HUES6 (cell line): Measurements from ENCODE around the gene FAM50A.
"Not testable (repeated sequence)": the region's sequence is repeated elsewhere in the genome, so short reads cannot be mapped to it uniquely, and the experiment has no call there.

Source experiments
- H3K27ac ChIP-seq: 2 replicates; pipeline ENCODE4 v1.7.0; 2013; ENCODE audit warnings: low read depth, mild to moderate bottlenecking, low read length, inconsistent platforms
- H3K27me3 ChIP-seq: 2 replicates; pipeline ENCODE4 v1.6.1; 2013; ENCODE audit warnings: low read length; ENCODE audit not compliant: control insufficient read depth, insufficient read depth
- H3K36me3 ChIP-seq: 2 replicates; pipeline ENCODE4 v1.6.1; 2013; ENCODE audit warnings: low read length; ENCODE audit not compliant: control insufficient read depth, insufficient read depth
- H3K4me1 ChIP-seq: 2 replicates; pipeline ENCODE4 v1.6.1; 2013; ENCODE audit warnings: low read length; ENCODE audit not compliant: control insufficient read depth, insufficient read depth
- H3K4me3 ChIP-seq: 2 replicates; pipeline ENCODE4 v1.5.1; 2013; ENCODE audit warnings: low read depth, low read length
- H3K9ac ChIP-seq: one replicate; pipeline ENCODE4 v1.6.1; 2013; ENCODE audit warnings: mild to moderate bottlenecking, low read length
- H3K9me3 ChIP-seq: 2 replicates; pipeline ENCODE4 v1.6.1; 2013; ENCODE audit warnings: low read depth, low read length; ENCODE audit not compliant: control insufficient read depth, insufficient read depth

The FAM50A gene

GRCh38 chrX:154443992-154444754, at the start of gene FAM50A:
FAM50A (plus strand) TSS chrX:154444141; CDS start chrX:154444236, 95 bp downstream.
- H3K9me3 ChIP-seq = peaks cover 34% of the 10 kb centered on the region; the same call in 1 of the 2 replicates
- peaks cover 8% of the 10 kb centered on the region; the same call in 1 of the 2 replicates for H3K4me1 ChIP-seq
- peak within 1 kb of the TSS; percentile 66 for H3K9ac ChIP-seq
- H3K36me3 ChIP-seq = peaks cover 65% of the 10 kb centered on the region
- no peak within 1 kb of the TSS; the same call in 1 of the 2 replicates for H3K27ac ChIP-seq
- H3K27me3 ChIP-seq = no peaks in the 10 kb centered on the region
- peak within 1 kb of the TSS; percentile 72 for H3K4me3 ChIP-seq

- not testable (repeated sequence) for H3K9me3 ChIP-seq, H3K9ac ChIP-seq, H3K4me3 ChIP-seq, H3K27ac ChIP-seq, H3K27me3 ChIP-seq, H3K4me1 ChIP-seq
- H3K36me3 ChIP-seq = peaks cover 26% of the 10 kb centered on the region
Measured at GRCh38 chrX:154396363-154396762, 47.6 kb upstream of the FAM50A start.

- Histone ChIP-seq H3K4me3 (peak overlapping the region; percentile 67), H3K9ac (peak overlapping the region; percentile 99), H3K27ac (peak overlapping the region; percentile 89), H3K9me3 (no peaks in the 10 kb centered on the region; the same call in 1 of the 2 replicates), H3K4me1 (no peaks in the 10 kb centered on the region), H3K27me3 (no peaks in the 10 kb centered on the region), H3K36me3 (peaks cover 27% of the 10 kb centered on the region)
Measured at GRCh38 chrX:154396973-154397887, 46.7 kb upstream of the FAM50A start.

GRCh38 chrX:154397888-154398667, 45.9 kb upstream of the FAM50A start, which contains the start of gene RPL10:
RPL10 (plus strand) TSS chrX:154398377; CDS start chrX:154398520, 143 bp downstream.
- Histone ChIP-seq H3K4me3 (peak within 1 kb of the TSS; percentile 84), H3K27ac (peak within 1 kb of the TSS; percentile 89), H3K9ac (peak within 1 kb of the TSS; percentile 99), H3K9me3 (peaks cover under 1% of the 10 kb centered on the region; the same call in 1 of the 2 replicates), H3K4me1 (no peaks in the 10 kb centered on the region), H3K27me3 (no peaks in the 10 kb centered on the region), H3K36me3 (peaks cover 27% of the 10 kb centered on the region)

- Histone ChIP-seq H3K9me3 (peaks cover 6% of the 10 kb centered on the region; the same call in 1 of the 2 replicates), H3K27ac (peak overlapping the region; percentile 85), H3K27me3 (no peaks in the 10 kb centered on the region), H3K4me3 (peak overlapping the region; percentile 84), H3K9ac (peak overlapping the region; percentile 99), H3K4me1 (no peaks in the 10 kb centered on the region), H3K36me3 (peaks cover 27% of the 10 kb centered on the region)
Measured at GRCh38 chrX:154398668-154399526, 45.0 kb upstream of the FAM50A start.

- Histone ChIP-seq H3K27me3 (no peaks in the 10 kb centered on the region), H3K4me1 (no peaks in the 10 kb centered on the region), H3K36me3 (peaks cover 27% of the 10 kb centered on the region), H3K9ac (peak overlapping the region; percentile 99), H3K4me3 (peak overlapping the region; percentile 84), H3K9me3 (peaks cover 7% of the 10 kb centered on the region; the same call in 1 of the 2 replicates), H3K27ac (no peak overlapping the region)
Measured at GRCh38 chrX:154399527-154400368, 44.2 kb upstream of the FAM50A start.

- H3K4me1 ChIP-seq, H3K27me3 ChIP-seq, H3K27ac ChIP-seq, H3K4me3 ChIP-seq, H3K9ac ChIP-seq, H3K9me3 ChIP-seq: not testable (repeated sequence)
- H3K36me3 ChIP-seq = peaks cover 27% of the 10 kb centered on the region
Measured at GRCh38 chrX:154400369-154400817, 43.5 kb upstream of the FAM50A start.

- Histone ChIP-seq H3K27me3 (no peaks in the 10 kb centered on the region), H3K36me3 (peaks cover 27% of the 10 kb centered on the region), H3K4me1 (no peaks in the 10 kb centered on the region), H3K9me3 (peaks cover 10% of the 10 kb centered on the region; the same call in 1 of the 2 replicates), H3K27ac (no peak overlapping the region), H3K4me3 (no peak overlapping the region), H3K9ac (no peak overlapping the region)
Measured at GRCh38 chrX:154401045-154401799, 42.7 kb upstream of the FAM50A start.
